ENCODE data around the gene SLCO1C1. TPM values are rescaled to one million over a fixed set of nuclear protein-coding genes. Genes with fewer than 3 reads are reported as not detected.
A peak's percentile ranks its signal among the peaks of the same experiment; 100 is the strongest.

SLCO1C1 gene
- total RNA-seq, 4 donors from 2014 or later: 0.79 to 5.2 (median 4.0) TPM; not detected in 1

DNA sequence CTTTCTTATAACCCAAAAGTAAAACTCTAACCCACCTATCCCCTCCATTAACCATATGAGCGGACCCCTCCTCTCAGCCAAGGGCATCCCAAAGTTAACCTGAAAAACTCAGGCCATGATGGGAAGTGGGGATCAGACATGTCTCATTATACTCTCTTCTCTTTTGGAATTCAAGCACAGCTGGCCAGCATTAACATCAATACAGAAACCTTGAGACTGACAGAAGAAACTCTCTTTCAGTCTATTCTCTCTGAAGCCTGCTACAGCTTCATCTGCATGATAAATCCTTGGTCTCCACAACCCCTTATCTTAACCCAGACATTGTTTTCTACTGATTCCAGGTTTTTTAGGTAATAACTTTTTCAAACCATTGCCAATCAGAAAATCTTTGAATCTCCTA, 97.8 kb downstream of the SLCO1C1 start:
- H3K36me3 ChIP-seq: no peaks in the 10 kb centered on the region
- in situ Hi-C loops (cut with MboI; ENCODE audit: low pct_ligation_motif_present in 1 of 4, low pct_unique_long_range_greater_than_20kb in 1 of 4, low sequenced_read_pairs in 3 of 4): no loop called here
- intact Hi-C loops (cut with DNase I; ENCODE audit: low total_unique reads): no loop called here
- DNase-seq: no peak
- 90 to 100% methylated on average over 1 of the region's 1 CpG for WGBS, 2 donors (ENCODE audit: low coverage in 1 of 2)
- no peaks in the 10 kb centered on the region for H3K9me3 ChIP-seq
- TF ChIP-seq EP300 (IDR thresholded peaks at IDR 0.05; ENCODE audit: low read depth): no peak
- no peak for TF ChIP-seq POLR2AphosphoS5 (IDR thresholded peaks at IDR 0.05)
- no peak for TF ChIP-seq POLR2A (IDR thresholded peaks at IDR 0.05)
- TF ChIP-seq, protein P1, sequence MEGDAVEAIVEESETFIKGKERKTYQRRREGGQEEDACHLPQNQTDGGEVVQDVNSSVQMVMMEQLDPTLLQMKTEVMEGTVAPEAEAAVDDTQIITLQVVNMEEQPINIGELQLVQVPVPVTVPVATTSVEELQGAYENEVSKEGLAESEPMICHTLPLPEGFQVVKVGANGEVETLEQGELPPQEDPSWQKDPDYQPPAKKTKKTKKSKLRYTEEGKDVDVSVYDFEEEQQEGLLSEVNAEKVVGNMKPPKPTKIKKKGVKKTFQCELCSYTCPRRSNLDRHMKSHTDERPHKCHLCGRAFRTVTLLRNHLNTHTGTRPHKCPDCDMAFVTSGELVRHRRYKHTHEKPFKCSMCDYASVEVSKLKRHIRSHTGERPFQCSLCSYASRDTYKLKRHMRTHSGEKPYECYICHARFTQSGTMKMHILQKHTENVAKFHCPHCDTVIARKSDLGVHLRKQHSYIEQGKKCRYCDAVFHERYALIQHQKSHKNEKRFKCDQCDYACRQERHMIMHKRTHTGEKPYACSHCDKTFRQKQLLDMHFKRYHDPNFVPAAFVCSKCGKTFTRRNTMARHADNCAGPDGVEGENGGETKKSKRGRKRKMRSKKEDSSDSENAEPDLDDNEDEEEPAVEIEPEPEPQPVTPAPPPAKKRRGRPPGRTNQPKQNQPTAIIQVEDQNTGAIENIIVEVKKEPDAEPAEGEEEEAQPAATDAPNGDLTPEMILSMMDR (IDR thresholded peaks at IDR 0.05): no peak
- no peaks in the 10 kb centered on the region for H3K27me3 ChIP-seq
- no peaks in the 10 kb centered on the region for H3K4me1 ChIP-seq
- no peak overlapping the region for H3K27ac ChIP-seq
- no peak overlapping the region for H3K4me3 ChIP-seq

- no peak for TF ChIP-seq EP300 (IDR thresholded peaks at IDR 0.05; ENCODE audit: low read depth)
- TF ChIP-seq, protein P1 (IDR thresholded peaks at IDR 0.05): peak; percentile 43 to 63 (median 54)
- TF ChIP-seq POLR2AphosphoS5 (IDR thresholded peaks at IDR 0.05): no peak
- TF ChIP-seq POLR2A (IDR thresholded peaks at IDR 0.05): no peak
- in situ Hi-C loops (cut with MboI; ENCODE audit: low pct_ligation_motif_present in 1 of 4, low pct_unique_long_range_greater_than_20kb in 1 of 4, low sequenced_read_pairs in 3 of 4): no loop called here
- Histone ChIP-seq H3K9me3 (no peaks in the 10 kb centered on the region), H3K4me3 (no peak overlapping the region), H3K27me3 (no peaks in the 10 kb centered on the region), H3K27ac (no peak overlapping the region), H3K36me3 (no peaks in the 10 kb centered on the region), H3K4me1 (peaks cover 0 to 3% (median 0%) of the 10 kb centered on the region in 4 donors)
- 8 to 17% methylated on average over 1 of the region's 1 CpG for WGBS, 2 donors (ENCODE audit: low coverage in 1 of 2)
- intact Hi-C loops (cut with DNase I; ENCODE audit: low total_unique reads): loop anchor here (5.0 kb wide), 1 partner anchor 1061 kb away; no protein-coding TSS in a partner anchor
- no peak for DNase-seq
These were observed 103.4 kb downstream of the SLCO1C1 start for GRCh38 chr12:20798554-20798953.

- no peak overlapping the region for H3K4me3 ChIP-seq
- H3K27ac ChIP-seq: no peak overlapping the region
- WGBS, 2 donors (ENCODE audit: low coverage in 1 of 2): 82 to 83% methylated on average over 1 of the region's 1 CpG
- DNase-seq: no peak
- in situ Hi-C loops (cut with MboI; ENCODE audit: low pct_ligation_motif_present in 1 of 4, low pct_unique_long_range_greater_than_20kb in 1 of 4, low sequenced_read_pairs in 3 of 4) (no loop called here), intact Hi-C loops (cut with DNase I; ENCODE audit: low total_unique reads) (no loop called here)
- H3K36me3 ChIP-seq: no peaks in the 10 kb centered on the region
- peaks cover 0 to 3% (median 0%) of the 10 kb centered on the region in 4 donors for H3K4me1 ChIP-seq
- no peaks in the 10 kb centered on the region for H3K9me3 ChIP-seq
- no peaks in the 10 kb centered on the region for H3K27me3 ChIP-seq
- TF ChIP-seq POLR2AphosphoS5 (IDR thresholded peaks at IDR 0.05) (no peak), POLR2A (IDR thresholded peaks at IDR 0.05) (no peak)
These were observed 105.0 kb downstream of the SLCO1C1 start for GRCh38 chr12:20800160-20800559.

DNA sequence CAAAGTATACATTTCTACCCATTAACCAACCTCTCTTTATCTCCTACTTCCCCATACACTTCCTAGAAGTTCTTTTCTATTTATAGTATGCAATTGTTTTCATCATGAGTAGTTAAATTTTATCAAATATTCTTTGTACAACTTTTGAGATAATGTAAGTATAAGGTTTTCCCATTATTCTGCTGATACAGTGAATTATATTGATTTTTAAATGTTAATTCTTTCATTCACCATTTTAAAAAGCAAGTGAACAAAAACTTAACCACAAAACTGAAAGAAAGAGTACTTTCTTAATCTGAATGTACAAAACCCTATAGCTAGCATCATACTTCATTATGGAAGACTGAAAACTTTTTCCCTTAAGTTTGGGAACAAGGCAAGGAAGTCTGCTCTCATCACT, 105.9 kb downstream of the SLCO1C1 start:
- no peak overlapping the region for H3K27ac ChIP-seq
- in situ Hi-C loops (cut with MboI; ENCODE audit: low pct_ligation_motif_present in 1 of 4, low pct_unique_long_range_greater_than_20kb in 1 of 4, low sequenced_read_pairs in 3 of 4): no loop called here
- intact Hi-C loops (cut with DNase I; ENCODE audit: low total_unique reads): no loop called here

More for the DNA sequence above, 105.9 kb downstream of the SLCO1C1 start:
- H3K4me3 ChIP-seq: no peak overlapping the region
- TF ChIP-seq POLR2A (IDR thresholded peaks at IDR 0.05): no peak
- TF ChIP-seq EP300 (IDR thresholded peaks at IDR 0.05; ENCODE audit: low read depth): no peak
- no peak for TF ChIP-seq POLR2AphosphoS5 (IDR thresholded peaks at IDR 0.05)
- TF ChIP-seq, protein P1 (IDR thresholded peaks at IDR 0.05): no peak
- no peak for DNase-seq
- H3K9me3 ChIP-seq: no peaks in the 10 kb centered on the region
- peaks cover 0 to 4% (median 2%) of the 10 kb centered on the region in 4 donors for H3K4me1 ChIP-seq
- no peaks in the 10 kb centered on the region for H3K27me3 ChIP-seq
- H3K36me3 ChIP-seq: no peaks in the 10 kb centered on the region

Other genes starting within 250 kb of the SLCO1C1 start
- gene SLCO1B3, start 115.4 kb downstream of the SLCO1C1 start, total RNA-seq: under 1 TPM in 1 of 4 donors, not detected in 3; 0.14 TPM